Measurements from ENCODE around the gene ABCG4.

The ABCG4 gene

GRCh38 chr11:119106564-119107537 lies 42.0 kb upstream of the ABCG4 start, which contains the start of gene C2CD2L:
TSS of gene C2CD2L (plus strand) at chr11:119107344. CDS start at chr11:119107742, 398 bp downstream.
- TF ChIP-seq CTCF (IDR thresholded peaks at IDR 0.05): no peak

- no peak for TF ChIP-seq CTCF (IDR thresholded peaks at IDR 0.05)
Measured at GRCh38 chr11:119107538-119108145, 41.2 kb upstream of the ABCG4 start.

- TF ChIP-seq CTCF (IDR thresholded peaks at IDR 0.05): no peak
Measured at GRCh38 chr11:119108146-119108856, 40.6 kb upstream of the ABCG4 start.

- TF ChIP-seq CTCF (IDR thresholded peaks at IDR 0.05): no peak
Measured at GRCh38 chr11:119108857-119109221, 40.0 kb upstream of the ABCG4 start.

GRCh38 chr11:119109843-119110242 lies 39.0 kb upstream of the ABCG4 start:
- no peak for TF ChIP-seq CTCF (IDR thresholded peaks at IDR 0.05)

- TF ChIP-seq CTCF (IDR thresholded peaks at IDR 0.05): no peak
Measured at GRCh38 chr11:119110439-119110838, 38.4 kb upstream of the ABCG4 start.

GRCh38 chr11:119111361-119111925 lies 37.4 kb upstream of the ABCG4 start:
- TF ChIP-seq CTCF (IDR thresholded peaks at IDR 0.05): no peak
